GM21360 (cell line): ENCODE data around the gene TBP.
"Not testable (repeated sequence)": the region's sequence is repeated elsewhere in the genome, so short reads cannot be mapped to it uniquely, and the experiment has no call there.

Source experiments
- ATAC-seq: cut with Tn5 transposase; IDR thresholded peaks from one replicate; pipeline ENCODE4 v1.9.1; 2021; ENCODE audit warnings: mild to moderate bottlenecking, moderate library complexity; ENCODE audit not compliant: unreplicated experiment

The TBP gene

GRCh38 chr6:170597278-170597677 is 43.1 kb downstream of the TBP start:
- no peak for ATAC-seq

- no peak for ATAC-seq
Measured at GRCh38 chr6:170605574-170606259, 51.5 kb downstream of the TBP start.

- ATAC-seq, result not testable (repeated sequence)
Measured at GRCh38 chr6:170609225-170609624, 55.1 kb downstream of the TBP start.

- ATAC-seq, result peak; percentile 87
Measured at GRCh38 chr6:170612256-170612804, 58.2 kb downstream of the TBP start.

GRCh38 chr6:170616020-170616554 is 61.9 kb downstream of the TBP start:
- not testable (repeated sequence) for ATAC-seq
